ENCODE data around the gene AK9.
"Not testable (repeated sequence)": the region's sequence is repeated elsewhere in the genome, so short reads cannot be mapped to it uniquely, and the experiment has no call there.

AK9 gene

GRCh38 chr6:109690737-109691621 is at the start of gene AK9, which contains the start of gene FIG4:
AK9 (minus strand) TSS chr6:109691202; CDS start chr6:109675745, 15,457 bp downstream.
FIG4 (plus strand) TSS chr6:109691296; CDS start chr6:109691436, 140 bp downstream.
- Histone ChIP-seq H3K9ac (ENCODE audit: insufficient read length) (peak within 1 kb of the TSS; percentile 88), H3K4me3 (peak within 1 kb of the TSS; percentile 99), H3K9me3 (ENCODE audit: low read depth, low read length) (no peaks in the 10 kb centered on the region), H3K27ac (peak within 1 kb of the TSS; percentile 89), H3K36me3 (ENCODE audit: insufficient read depth, low read length) (peaks cover 4% of the 10 kb centered on the region; the same call in 1 of the 2 replicates)
- peak; percentile 85 for DNase-seq (ENCODE audit: low read depth, low spot score)
- TF ChIP-seq EZH2 (IDR thresholded peaks at IDR 0.05) = no peak
- peak; percentile 25 for TF ChIP-seq FOXP2 (optimal IDR thresholded peaks at IDR 0.05; ENCODE audit: control extremely low read depth, extremely low read length, insufficient read depth)
- TF ChIP-seq POLR2AphosphoS5 (IDR thresholded peaks at IDR 0.05; ENCODE audit: borderline replicate concordance, low read depth, low read length) = peak; percentile 79

- Histone ChIP-seq H3K9me3 (ENCODE audit: low read depth, low read length) (no peaks in the 10 kb centered on the region), H3K9ac (ENCODE audit: insufficient read length) (no peak overlapping the region), H3K36me3 (ENCODE audit: insufficient read depth, low read length) (0 out of 2 replicates have a peak, but pooled peaks cover 3% of the 10 kb centered on the region), H3K4me3 (no peak overlapping the region), H3K27ac (no peak overlapping the region)
- DNase-seq (ENCODE audit: low read depth, low spot score) = no peak
- no peak for TF ChIP-seq FOXP2 (optimal IDR thresholded peaks at IDR 0.05; ENCODE audit: control extremely low read depth, extremely low read length, insufficient read depth)
- TF ChIP-seq POLR2AphosphoS5 (IDR thresholded peaks at IDR 0.05; ENCODE audit: borderline replicate concordance, low read depth, low read length) = no peak
- TF ChIP-seq EZH2 (IDR thresholded peaks at IDR 0.05) = no peak
Observed at GRCh38 chr6:109740787-109741186, 49.8 kb upstream of the AK9 start.

- no peak for TF ChIP-seq EZH2 (IDR thresholded peaks at IDR 0.05)
- TF ChIP-seq FOXP2 (optimal IDR thresholded peaks at IDR 0.05; ENCODE audit: control extremely low read depth, extremely low read length, insufficient read depth) = no peak
- TF ChIP-seq POLR2AphosphoS5 (IDR thresholded peaks at IDR 0.05; ENCODE audit: borderline replicate concordance, low read depth, low read length) = no peak
- Histone ChIP-seq H3K9me3 (ENCODE audit: low read depth, low read length) (no peaks in the 10 kb centered on the region), H3K4me3 (no peak overlapping the region), H3K27ac (no peak overlapping the region), H3K9ac (ENCODE audit: insufficient read length) (no peak overlapping the region), H3K36me3 (ENCODE audit: insufficient read depth, low read length) (0 out of 2 replicates have a peak, but pooled peaks cover 3% of the 10 kb centered on the region)
- no peak for DNase-seq (ENCODE audit: low read depth, low spot score)
Observed at GRCh38 chr6:109739686-109740085, 48.7 kb upstream of the AK9 start.

GRCh38 chr6:109738667-109739066 is 47.7 kb upstream of the AK9 start:
- H3K27ac ChIP-seq = no peak overlapping the region
- H3K36me3 ChIP-seq (ENCODE audit: insufficient read depth, low read length) = 0 out of 2 replicates have a peak, but pooled peaks cover 3% of the 10 kb centered on the region
- H3K9ac ChIP-seq (ENCODE audit: insufficient read length) = no peak overlapping the region
- DNase-seq (ENCODE audit: low read depth, low spot score) = no peak
- H3K4me3 ChIP-seq = no peak overlapping the region
- TF ChIP-seq POLR2AphosphoS5 (IDR thresholded peaks at IDR 0.05; ENCODE audit: borderline replicate concordance, low read depth, low read length) (no peak), FOXP2 (optimal IDR thresholded peaks at IDR 0.05; ENCODE audit: control extremely low read depth, extremely low read length, insufficient read depth) (no peak)
- no peaks in the 10 kb centered on the region for H3K9me3 ChIP-seq (ENCODE audit: low read depth, low read length)

GRCh38 chr6:109738255-109738654 is 47.3 kb upstream of the AK9 start:
- Histone ChIP-seq H3K4me3 (no peak overlapping the region), H3K9ac (ENCODE audit: insufficient read length) (no peak overlapping the region), H3K36me3 (ENCODE audit: insufficient read depth, low read length) (0 out of 2 replicates have a peak, but pooled peaks cover 3% of the 10 kb centered on the region), H3K9me3 (ENCODE audit: low read depth, low read length) (no peaks in the 10 kb centered on the region), H3K27ac (no peak overlapping the region)
- no peak for TF ChIP-seq POLR2AphosphoS5 (IDR thresholded peaks at IDR 0.05; ENCODE audit: borderline replicate concordance, low read depth, low read length)
- no peak for TF ChIP-seq EZH2 (IDR thresholded peaks at IDR 0.05)
- no peak for TF ChIP-seq FOXP2 (optimal IDR thresholded peaks at IDR 0.05; ENCODE audit: control extremely low read depth, extremely low read length, insufficient read depth)
- no peak for DNase-seq (ENCODE audit: low read depth, low spot score)

GRCh38 chr6:109736273-109737025 is 45.4 kb upstream of the AK9 start:
- H3K9me3 ChIP-seq (ENCODE audit: low read depth, low read length) = no peaks in the 10 kb centered on the region
- no peak for DNase-seq (ENCODE audit: low read depth, low spot score)
- 0 out of 2 replicates have a peak, but pooled peaks cover 3% of the 10 kb centered on the region for H3K36me3 ChIP-seq (ENCODE audit: insufficient read depth, low read length)
- H3K27ac ChIP-seq = no peak overlapping the region
- no peak for TF ChIP-seq FOXP2 (optimal IDR thresholded peaks at IDR 0.05; ENCODE audit: control extremely low read depth, extremely low read length, insufficient read depth)
- no peak for TF ChIP-seq EZH2 (IDR thresholded peaks at IDR 0.05)
- TF ChIP-seq POLR2AphosphoS5 (IDR thresholded peaks at IDR 0.05; ENCODE audit: borderline replicate concordance, low read depth, low read length) = no peak
- no peak overlapping the region for H3K4me3 ChIP-seq
- no peak overlapping the region for H3K9ac ChIP-seq (ENCODE audit: insufficient read length)

- not testable (repeated sequence) for H3K9me3 ChIP-seq (ENCODE audit: low read depth, low read length); H3K36me3 ChIP-seq (ENCODE audit: insufficient read depth, low read length); H3K9ac ChIP-seq (ENCODE audit: insufficient read length); H3K27ac ChIP-seq; H3K4me3 ChIP-seq; DNase-seq (ENCODE audit: low read depth, low spot score)
Observed at GRCh38 chr6:109725250-109725649, 34.2 kb upstream of the AK9 start.

- no peak overlapping the region for H3K4me3 ChIP-seq
- H3K9ac ChIP-seq (ENCODE audit: insufficient read length) = no peak overlapping the region
- no peaks in the 10 kb centered on the region for H3K9me3 ChIP-seq (ENCODE audit: low read depth, low read length)
- no peak for TF ChIP-seq POLR2AphosphoS5 (IDR thresholded peaks at IDR 0.05; ENCODE audit: borderline replicate concordance, low read depth, low read length)
- DNase-seq (ENCODE audit: low read depth, low spot score) = no peak
- no peak overlapping the region for H3K27ac ChIP-seq
- peaks cover 3% of the 10 kb centered on the region; the same call in 1 of the 2 replicates for H3K36me3 ChIP-seq (ENCODE audit: insufficient read depth, low read length)
Observed at GRCh38 chr6:109722564-109723254, 31.7 kb upstream of the AK9 start.

Measured in SK-N-MC (cell line).